ENCODE measurements around the gene GNAQ.
"Not testable (repeated sequence)": the region's sequence is repeated elsewhere in the genome, so short reads cannot be mapped to it uniquely, and the experiment has no call there.

GNAQ gene

DNA sequence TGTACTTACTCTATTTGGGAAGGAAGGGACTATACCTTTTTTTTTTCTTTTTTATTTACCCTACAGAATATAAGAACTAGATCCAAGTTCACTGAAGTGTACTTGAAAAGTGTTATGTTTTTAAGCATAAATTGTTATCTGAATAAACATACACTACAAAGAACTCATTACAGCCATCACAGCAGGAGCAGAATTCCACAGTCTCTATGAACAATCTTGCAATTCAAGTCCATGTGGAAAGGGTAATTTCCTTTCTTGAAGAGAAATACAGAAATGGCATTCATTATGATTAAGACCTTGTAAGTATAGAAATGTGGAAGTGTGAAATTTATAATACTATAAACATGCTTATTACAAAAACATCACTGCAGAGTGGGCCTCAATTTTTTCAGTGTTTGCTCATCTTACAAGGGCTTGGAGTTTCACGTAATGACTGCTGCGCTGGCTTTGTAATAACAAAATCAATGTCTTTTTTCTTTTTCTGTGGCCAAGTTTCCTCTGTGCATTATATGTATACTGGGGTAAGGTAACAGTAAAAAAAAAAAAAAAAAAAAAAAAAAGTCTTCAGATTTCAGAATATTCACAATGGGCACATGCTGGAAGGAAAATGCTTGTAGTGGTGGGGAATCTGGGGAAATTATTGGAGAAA lies 306.4 kb downstream of the GNAQ start:
- no peak for DNase-seq

DNA sequence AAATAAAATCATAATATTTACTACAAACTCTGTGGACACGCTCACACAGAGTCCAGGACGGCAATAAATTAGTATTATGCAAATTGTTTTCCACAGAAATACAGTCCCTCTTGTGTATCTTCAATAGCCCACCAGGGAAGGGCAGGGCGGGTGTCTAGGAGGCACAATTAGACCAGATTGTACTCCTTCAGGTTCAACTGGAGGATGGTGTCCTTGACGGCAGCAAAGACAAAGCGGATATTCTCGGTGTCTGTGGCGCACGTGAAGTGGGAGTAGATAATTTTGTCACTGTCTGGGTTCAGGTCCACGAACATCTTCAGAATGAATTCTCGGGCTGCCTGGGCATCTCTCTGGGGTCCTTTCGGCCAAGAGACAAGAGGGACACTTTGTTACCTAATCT lies 310.5 kb downstream of the GNAQ start:
- not testable (repeated sequence) for DNase-seq

DNA sequence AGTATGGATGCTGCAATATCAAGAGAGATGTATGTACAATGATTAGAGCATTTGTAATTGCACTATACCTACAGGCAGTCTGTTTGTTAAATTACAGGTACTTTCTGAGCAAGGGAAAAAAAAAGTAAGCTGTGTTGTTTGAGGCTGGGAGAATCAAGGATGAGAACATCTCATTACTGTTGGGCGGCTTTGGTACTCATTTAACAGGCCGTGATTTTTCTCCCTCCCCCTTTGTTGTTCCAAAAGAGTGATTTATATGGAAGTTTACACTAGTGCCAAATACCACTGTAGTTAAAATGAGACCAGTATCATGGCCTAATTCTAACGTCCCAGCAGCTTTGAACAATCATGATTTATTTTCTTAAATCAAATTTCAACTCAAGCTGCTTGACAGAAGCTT lies 312.3 kb downstream of the GNAQ start:
- DNase-seq, result no peak

DNA sequence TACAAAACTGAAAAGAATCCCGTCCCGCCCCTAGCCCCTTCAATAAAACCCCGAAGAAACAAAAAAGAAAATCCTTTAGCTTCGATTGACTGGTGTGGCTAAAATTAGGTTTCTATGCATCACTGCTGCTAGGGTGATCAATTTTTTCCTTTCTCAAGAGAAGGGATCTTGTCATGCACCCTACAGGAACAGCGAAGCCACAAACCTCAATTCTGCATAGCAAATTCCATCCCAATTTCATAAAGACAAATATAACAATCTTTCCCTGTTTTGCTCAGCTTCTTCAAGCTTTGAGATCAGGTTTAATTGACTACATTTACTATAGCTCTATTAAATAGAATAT lies 313.3 kb downstream of the GNAQ start:
- DNase-seq, result not testable (repeated sequence)

DNA sequence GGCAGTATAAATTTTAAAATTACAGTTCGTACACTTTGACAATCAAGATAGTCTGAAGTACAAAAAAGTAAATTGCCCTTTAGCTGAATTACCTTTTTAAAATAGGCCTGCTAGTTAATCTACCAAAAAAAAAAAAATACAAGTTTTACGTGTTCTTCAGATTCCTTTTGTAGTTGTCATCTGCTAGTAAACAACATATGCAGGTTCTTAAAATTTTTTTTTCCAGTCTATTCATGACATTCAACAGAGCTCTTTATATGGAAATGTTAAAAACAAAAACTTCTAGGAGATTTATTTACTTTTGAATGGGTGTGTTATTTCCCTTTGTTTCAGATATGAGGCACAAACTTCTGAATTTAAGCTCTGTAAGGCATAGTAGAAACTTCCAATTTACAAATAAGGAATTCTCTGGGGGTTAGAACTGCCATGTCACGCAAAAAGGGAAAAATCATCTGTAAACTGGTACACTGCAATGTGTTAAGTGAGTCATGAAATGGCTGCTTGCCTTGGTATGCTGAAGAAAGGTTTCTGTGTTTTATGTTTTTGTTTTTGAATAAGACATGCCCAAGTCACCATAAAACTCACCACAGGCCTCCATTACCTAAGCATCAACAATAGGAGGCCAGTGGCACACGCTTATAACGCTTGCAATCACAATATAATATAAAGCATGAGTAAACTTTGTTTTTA lies 313.9 kb downstream of the GNAQ start:
- DNase-seq, result not testable (repeated sequence)

DNA sequence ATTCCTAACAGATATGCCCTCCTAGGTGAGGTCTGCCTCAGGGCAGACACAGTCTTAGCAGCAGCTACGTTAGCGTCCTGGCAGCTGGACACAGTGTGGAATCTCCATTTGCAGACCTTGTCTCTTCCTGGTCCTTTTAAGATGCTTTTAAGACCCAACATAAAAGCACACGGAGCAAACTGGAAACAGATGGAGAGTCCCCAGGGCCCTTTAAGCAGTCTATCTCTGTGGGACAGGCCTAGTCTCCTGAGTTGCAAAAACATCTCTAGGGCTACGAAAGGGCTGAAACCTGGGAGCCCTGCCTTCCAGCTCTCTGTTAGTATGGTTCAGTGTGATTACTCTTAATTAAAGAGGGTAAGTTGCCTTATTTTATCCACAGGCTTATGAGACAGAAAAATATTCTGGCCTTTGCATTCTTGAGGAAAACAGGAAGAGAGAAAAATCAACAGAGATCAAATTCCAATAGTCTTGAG lies 317.5 kb downstream of the GNAQ start:
- no peak for DNase-seq

DNA sequence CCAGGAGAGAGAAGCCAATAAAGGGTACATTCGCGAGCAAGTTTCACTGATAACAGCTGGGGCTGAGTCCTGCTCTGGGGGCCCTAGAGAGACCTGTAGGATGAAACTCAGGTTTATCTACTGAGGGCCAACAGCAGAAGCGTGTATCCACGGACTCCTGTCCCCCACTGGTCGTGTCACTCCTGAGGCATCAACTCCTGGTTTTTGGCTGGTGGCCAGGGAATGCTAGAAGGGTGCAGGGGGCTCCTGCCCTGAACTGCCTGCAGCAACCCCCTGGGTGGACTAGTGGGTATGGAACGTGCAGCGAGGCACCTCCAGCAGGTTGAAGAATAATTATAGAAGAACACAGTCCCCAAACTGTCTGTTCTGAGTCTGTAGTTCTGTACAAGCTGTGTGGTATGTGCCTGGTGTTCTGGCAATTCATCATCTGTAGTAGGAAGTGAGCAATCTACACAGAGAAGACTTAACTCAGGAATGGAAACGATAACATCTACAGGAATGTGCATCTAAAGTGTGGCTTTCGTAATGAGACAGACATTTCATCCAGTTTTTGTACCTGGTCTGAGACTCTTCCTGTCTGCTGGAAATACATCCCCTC lies 319.0 kb downstream of the GNAQ start:
- no peak for DNase-seq

DNA sequence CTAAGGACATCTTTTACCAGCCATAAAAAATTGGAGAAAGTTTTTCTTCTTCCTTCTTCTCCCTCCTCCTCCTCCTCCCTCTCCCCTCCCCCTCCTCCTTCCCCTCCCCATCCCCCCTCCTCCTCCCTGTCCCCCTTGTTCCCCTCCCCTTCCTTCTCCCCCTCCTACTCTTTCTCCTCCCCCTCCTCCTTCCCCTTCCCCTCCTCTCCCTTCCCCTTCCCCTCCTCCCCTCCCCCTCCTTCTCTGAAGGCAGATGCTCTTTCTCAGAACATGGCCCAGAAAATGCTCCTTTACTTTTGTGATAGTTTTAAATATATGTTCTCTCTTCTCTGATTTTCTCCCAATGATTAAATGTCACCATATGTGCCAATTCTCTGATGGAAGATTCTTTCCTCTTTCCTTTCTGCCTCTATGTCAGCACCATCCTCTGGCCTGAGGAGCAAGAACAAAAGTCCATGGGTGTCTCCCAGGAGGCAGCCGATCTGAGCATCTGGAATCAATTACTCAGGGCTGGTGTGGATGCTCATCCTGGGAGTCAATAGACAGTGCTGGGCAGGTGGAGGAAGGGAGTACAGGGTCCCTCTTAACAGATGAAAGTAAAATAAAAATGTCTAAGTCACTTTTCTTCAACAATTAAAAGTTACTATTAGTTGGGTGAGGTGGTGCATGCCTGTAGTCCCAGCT lies 320.5 kb downstream of the GNAQ start:
- no peak for DNase-seq

DNA sequence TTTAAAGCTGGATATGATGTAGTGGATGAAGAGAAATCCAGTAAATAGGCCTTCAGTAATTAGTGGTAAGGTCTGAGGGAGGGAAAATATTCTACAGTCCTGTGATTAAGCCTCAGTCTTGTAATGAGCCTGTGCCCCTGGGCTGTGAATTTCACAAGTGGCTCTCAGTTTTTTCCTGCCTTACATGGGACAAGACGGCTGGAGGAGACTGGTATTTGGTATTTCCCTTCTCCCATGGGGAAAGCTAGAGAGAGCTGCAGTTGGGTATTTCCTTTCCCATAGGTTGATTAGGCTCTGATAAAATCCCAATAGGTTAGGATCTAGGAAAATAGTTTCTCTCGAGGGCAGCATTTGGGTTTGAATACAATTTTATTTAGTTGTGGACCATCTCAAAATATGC lies 321.3 kb downstream of the GNAQ start:
- no peak for DNase-seq

DNA sequence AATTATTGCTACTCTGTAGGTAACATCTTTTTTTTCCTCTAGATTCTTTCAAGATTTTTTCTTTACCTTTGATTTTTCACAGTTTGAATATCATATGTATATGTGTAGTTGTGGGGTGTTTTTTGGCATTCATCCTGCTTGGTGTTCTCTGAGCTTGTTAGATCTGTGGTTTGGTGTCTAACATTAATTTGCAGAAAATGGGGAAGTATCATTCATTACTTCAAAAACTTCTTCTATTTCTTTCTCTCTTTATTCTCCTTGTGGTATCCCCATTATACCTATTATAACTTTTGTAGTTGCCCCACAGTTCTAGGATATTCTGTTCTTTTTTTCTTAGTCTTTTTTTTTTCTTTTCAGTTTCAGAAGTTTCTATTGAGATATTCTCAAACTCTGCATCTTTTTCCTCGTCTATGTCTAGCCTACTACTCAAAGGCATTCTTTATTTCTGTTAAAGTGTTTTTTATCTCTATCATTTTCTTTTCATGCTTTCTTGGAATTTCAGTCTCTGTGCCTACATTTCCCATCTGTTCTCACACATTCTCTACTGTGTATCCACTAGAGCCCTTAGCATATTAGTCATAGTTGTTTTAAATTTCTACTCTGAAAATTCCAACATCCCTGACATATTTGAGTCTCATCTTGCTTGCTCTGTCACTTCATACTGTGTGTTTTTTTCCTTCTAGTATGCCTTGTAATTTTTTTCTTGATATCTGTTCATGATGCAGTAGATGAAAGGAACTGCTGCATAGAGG lies 323.4 kb downstream of the GNAQ start:
- DNase-seq, result no peak

DNA sequence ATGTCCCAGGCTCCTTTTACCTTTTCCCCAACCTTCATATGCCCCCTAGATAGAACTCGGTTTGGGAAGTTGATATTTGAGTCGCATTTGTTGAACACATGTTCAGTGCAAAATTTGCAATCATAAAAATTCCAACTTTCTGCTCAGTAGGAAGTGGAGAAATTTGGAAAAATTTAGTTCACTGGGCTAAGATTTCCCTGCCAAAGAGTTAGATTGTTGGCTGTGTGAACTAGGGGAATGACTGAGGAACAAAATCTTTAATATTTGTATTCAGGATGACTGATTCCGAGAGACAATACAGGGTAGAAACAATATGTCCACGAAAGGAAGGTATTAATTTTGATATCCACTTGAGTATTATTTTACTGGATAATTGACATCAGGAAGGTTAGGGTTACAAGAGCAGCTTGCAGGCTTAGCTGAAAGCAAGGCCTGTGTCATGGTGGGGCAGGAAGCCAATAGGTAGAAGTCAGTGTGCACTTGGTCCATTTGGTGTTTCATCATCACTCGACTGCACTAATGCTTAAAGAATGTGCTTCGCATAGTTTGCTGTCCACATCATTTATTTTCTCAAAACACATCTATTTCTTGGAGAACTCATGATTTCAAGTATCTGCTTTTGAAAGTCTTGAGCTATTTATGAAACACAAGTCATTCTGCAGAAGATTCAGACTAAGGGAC lies 324.1 kb downstream of the GNAQ start:
- no peak for DNase-seq

DNA sequence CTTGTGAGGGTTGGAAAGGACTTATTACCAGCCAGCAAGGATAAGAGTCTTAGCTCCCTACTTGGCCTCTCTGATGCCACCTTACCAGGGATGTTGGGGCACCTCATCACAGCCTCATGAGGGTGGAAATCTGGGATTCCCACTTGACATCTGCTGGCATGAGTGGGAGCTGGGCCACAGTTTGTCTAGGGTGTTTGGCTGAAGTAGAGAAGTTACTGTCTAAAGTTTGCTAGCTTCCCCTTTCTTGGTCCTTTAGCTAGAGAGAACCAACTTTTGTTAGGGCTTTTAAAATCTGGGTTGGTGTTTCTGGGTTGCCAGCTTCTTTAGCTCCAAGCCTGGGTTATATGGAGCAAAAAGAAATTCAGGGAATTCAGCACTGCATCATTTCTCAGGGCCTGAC lies 326.0 kb downstream of the GNAQ start:
- no peak for DNase-seq

DNA sequence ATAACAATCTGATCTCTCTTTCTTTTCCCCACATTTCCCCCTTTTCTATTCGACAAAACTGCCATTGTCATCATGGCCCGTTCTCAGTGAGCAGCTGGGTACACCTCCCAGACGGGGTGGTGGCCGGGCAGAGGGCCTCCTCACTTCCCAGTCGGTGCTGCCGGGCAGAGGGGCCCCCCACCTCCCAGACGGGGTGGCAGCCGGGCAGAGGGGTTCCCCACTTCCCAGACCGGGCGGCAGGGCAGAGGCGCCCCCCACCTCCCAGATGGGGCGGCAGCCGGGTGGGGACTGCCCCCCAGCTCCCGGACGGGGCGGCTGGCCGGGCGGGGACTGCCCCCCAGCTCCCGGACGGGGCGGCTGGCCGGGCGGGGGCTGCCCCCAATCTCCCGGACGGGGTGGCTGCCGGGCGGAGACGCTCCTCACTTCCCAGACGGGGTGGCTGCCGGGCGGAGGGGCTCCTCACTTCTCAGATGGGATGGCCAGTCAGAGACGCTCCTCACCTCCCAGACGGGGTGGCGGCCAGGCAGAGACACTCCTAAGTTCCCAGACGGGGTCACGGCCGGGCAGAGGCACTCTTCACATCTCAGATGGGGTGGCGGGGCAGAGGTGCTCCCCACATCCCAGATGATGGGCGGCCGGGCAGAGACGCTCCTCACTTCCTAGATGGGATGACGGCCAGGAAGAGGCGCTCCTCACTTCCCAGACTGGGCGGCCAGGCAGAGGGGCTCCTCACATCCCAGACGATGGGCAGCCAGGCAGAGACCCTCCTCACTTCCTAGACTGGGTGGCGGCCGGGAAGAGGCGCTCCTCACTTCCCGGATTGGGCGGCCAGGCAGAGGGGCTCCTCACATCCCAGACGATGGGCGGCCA lies 328.9 kb downstream of the GNAQ start:
- not testable (repeated sequence) for DNase-seq

DNA sequence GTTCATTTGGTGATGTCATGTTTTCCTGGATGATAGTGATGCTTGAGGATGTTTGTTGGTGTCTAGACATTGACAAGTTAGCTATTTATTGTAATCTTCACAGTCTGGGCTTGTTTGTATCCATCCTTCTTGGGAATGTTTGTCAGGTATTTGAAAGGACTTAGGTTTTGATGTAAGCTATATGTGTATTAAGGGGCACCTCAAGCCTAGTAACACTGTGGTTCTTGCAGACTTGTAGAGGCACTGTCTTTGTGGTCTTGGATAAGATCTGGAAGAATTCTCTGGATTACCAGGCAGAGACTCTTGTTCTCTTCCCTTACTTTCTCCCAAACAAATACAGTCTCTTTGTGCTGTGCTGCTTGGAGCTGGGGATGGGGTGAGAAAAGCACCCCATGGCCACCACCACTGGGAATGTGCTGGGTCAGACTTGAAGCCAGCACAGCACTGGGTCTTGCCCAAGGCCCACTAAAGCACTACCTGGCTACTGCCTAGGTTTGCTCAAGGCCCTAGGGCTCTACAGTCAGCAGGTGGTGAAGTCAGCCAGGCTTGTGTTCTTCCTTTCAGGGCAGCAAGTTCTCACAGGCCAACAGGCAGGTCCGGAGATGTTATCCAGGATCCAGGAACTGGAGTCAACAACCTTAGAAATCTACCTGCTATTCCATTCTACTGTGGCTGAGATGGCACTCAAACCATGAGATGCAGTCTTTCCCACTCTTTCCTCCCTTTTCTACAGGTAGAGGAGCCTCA lies 334.2 kb downstream of the GNAQ start:
- DNase-seq, result no peak

DNA sequence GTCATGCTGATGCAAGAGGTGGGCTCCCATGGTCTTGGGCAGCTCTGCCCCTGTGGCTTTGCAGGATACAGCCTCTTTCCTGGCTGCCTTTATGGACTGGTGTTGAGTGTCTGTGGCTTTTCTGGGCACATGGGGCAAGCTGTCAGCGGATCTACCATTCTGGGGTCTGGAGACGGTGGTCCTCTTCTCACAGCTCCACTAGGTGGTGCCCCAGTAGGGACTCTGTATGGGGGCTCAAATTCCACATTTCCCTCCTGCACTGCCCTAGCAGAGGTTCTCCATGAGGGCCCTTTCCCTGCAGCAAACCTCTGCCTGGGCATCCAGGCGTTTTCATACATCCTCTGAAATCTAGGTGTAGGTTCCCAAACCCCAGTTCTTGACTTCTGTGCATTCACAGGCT lies 340.9 kb downstream of the GNAQ start:
- DNase-seq, result not testable (repeated sequence)

DNA sequence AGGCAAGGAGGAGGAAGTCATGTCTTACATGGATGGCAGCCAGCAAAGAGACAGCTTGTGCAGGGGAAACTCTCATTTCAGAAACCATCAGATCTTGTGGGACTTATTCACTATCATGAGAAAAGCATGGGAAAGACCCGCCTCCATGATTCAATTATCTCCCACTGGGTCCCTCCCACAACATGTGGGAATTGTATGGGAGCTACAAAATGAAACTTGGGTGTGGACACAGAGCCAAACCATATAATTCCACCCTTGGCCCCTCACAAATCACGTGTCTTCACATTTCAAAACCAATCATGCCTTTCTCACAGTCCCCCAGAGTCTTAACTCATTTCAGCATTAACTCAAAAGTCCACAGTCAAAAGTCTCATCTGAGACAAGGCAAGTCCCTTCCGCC lies 341.5 kb downstream of the GNAQ start:
- not testable (repeated sequence) for DNase-seq

DNA sequence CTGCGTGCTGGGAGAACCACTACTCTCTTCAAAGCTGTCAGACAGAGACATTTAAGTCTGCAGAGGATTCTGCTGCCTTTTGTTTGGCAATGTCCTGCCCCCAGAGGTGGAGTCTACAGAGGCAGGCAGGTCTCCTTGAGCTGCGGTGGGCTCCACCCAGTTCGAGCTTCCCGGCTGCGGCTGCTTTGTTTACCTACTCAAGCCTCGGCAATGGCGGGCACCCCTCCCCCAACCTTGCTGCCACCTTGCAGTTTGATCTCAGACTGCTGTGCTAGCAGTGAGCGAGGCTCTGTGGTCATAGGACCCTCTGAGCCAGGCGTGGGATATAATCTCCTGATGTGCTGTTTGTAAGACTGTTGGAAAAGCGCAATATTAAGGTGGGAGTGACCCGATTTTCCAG lies 343.9 kb downstream of the GNAQ start:
- not testable (repeated sequence) for DNase-seq

DNA sequence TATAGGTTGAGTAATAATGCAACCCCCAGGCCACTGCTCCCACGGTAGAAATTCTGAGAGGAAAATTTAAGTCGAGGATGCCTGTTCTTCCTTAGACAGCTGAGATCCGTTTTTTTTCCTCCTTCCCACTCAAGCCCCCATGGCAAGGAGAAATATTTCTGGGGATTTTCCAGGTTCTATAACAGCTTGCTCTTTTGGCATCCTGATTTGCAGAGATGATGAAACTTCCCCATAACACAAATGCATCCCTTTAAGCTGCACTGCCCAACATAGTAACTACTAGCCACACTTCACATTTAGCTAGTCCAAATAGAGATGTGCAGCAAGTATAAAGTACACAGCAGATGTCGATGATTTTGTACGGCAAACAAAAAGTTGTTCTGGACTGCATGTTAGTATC lies 351.0 kb downstream of the GNAQ start:
- DNase-seq, result no peak

DNA sequence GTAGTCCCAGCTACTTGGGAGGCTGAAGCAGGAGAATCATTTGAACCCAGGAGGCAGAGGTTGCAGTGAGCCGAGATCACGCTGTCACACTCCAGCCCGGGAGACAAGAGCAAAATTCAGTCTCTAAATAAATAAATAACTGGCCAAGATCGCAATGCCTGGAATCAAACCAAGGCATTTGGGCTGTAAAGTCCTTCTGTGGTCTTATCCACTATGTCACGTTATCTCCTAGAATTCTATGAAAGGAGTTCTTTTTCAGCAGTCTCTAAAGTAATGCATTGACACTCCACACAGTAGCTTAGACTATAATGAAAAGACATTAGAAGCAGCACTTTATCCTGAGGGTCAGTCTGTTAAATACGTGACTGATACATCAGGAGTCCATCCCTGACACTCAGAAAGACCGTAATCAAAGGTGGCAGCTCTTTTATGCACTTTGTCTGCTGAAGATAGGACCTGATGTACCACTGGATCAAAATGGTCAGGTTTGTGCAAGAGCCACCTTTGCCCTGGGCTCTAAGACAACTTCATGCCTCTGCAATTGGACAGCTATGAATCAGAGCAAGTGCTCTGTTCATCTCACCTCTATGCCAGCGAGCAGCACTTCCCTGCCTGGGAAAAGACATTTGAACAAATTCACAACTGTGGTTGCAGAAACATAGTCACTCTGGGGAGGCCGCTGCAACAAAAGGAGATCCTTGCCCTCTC lies 351.8 kb downstream of the GNAQ start:
- no peak for DNase-seq

DNA sequence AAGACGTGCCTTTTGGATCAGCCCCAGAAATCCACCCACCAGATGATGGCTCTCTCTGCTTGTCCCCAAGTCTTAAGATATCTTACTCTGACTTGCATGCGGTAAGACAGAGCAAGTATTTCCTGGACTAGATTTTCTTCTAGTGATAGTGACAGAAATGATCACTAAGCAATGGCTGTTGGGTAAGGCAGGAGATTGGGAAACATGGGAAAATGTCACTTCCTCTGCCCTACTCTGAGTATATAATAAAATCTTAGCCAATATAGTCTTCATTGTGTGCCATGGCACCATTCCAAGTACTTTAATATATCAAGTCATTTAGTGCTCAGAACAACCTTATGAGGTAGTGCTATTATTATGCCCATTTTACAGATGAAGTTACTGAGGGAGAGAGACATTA lies 352.5 kb downstream of the GNAQ start:
- no peak for DNase-seq
